Measurements from ENCODE around the gene ALK.

- TF ChIP-seq, protein P1, sequence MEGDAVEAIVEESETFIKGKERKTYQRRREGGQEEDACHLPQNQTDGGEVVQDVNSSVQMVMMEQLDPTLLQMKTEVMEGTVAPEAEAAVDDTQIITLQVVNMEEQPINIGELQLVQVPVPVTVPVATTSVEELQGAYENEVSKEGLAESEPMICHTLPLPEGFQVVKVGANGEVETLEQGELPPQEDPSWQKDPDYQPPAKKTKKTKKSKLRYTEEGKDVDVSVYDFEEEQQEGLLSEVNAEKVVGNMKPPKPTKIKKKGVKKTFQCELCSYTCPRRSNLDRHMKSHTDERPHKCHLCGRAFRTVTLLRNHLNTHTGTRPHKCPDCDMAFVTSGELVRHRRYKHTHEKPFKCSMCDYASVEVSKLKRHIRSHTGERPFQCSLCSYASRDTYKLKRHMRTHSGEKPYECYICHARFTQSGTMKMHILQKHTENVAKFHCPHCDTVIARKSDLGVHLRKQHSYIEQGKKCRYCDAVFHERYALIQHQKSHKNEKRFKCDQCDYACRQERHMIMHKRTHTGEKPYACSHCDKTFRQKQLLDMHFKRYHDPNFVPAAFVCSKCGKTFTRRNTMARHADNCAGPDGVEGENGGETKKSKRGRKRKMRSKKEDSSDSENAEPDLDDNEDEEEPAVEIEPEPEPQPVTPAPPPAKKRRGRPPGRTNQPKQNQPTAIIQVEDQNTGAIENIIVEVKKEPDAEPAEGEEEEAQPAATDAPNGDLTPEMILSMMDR (conservative IDR thresholded peaks at IDR 0.05; ENCODE audit: low read depth, low read length), result no peak
- no peak for TF ChIP-seq EZH2phosphoT487 (IDR thresholded peaks at IDR 0.05; ENCODE audit: borderline replicate concordance, low read length)
Observed at GRCh38 chr2:29817801-29818680, 103.3 kb downstream of the ALK start.
